HG03159 (cell line): Measurements from ENCODE around the gene CES5A.
"Not testable (repeated sequence)": the region's sequence is repeated elsewhere in the genome, so short reads cannot be mapped to it uniquely, and the experiment has no call there.

Experiments used
- ATAC-seq: cut with Tn5 transposase; IDR thresholded peaks from one replicate; pipeline ENCODE4 v1.9.1; 2021; ENCODE audit warnings: mild to moderate bottlenecking, moderate library complexity; ENCODE audit not compliant: unreplicated experiment

The CES5A gene

GRCh38 chr16:55832425-55832772 is 42.8 kb downstream of the CES5A start:
- ATAC-seq = no peak

GRCh38 chr16:55830658-55831294 is 44.4 kb downstream of the CES5A start:
- no peak for ATAC-seq

GRCh38 chr16:55829232-55829631 is 45.9 kb downstream of the CES5A start:
- not testable (repeated sequence) for ATAC-seq

- ATAC-seq = no peak
Observed at GRCh38 chr16:55828680-55829079, 46.5 kb downstream of the CES5A start.

- no peak for ATAC-seq
Observed at GRCh38 chr16:55825115-55825728, 50.0 kb downstream of the CES5A start.

GRCh38 chr16:55824473-55825000 is 50.6 kb downstream of the CES5A start:
- ATAC-seq = no peak

GRCh38 chr16:55822280-55822810 is 52.8 kb downstream of the CES5A start:
- no peak for ATAC-seq

GRCh38 chr16:55821210-55821609 is 54.0 kb downstream of the CES5A start:
- no peak for ATAC-seq

GRCh38 chr16:55820615-55821014 is 54.6 kb downstream of the CES5A start:
- ATAC-seq = no peak

GRCh38 chr16:55817236-55817912 is 57.8 kb downstream of the CES5A start:
- no peak for ATAC-seq

- ATAC-seq = not testable (repeated sequence)
Observed at GRCh38 chr16:55816222-55816621, 59.0 kb downstream of the CES5A start.

- no peak for ATAC-seq
Observed at GRCh38 chr16:55815320-55815719, 59.9 kb downstream of the CES5A start.

- ATAC-seq = not testable (repeated sequence)
Observed at GRCh38 chr16:55814174-55814573, 61.0 kb downstream of the CES5A start.

- ATAC-seq = not testable (repeated sequence)
Observed at GRCh38 chr16:55813730-55814129, 61.4 kb downstream of the CES5A start.

- ATAC-seq = no peak
Observed at GRCh38 chr16:55812951-55813350, 62.2 kb downstream of the CES5A start.

- no peak for ATAC-seq
Observed at GRCh38 chr16:55811811-55812210, 63.4 kb downstream of the CES5A start.

GRCh38 chr16:55810451-55810961 is 64.7 kb downstream of the CES5A start:
- no peak for ATAC-seq

GRCh38 chr16:55809851-55810250 is 65.3 kb downstream of the CES5A start:
- no peak for ATAC-seq

- no peak for ATAC-seq
Observed at GRCh38 chr16:55809386-55809785, 65.8 kb downstream of the CES5A start.

- ATAC-seq = not testable (repeated sequence)
Observed at GRCh38 chr16:55808286-55808685, 66.9 kb downstream of the CES5A start.

GRCh38 chr16:55805104-55805503 is 70.1 kb downstream of the CES5A start:
- ATAC-seq = not testable (repeated sequence)
